GM15510 (cell line): ENCODE data around the gene SBK2.
A peak's percentile ranks its signal among the peaks of the same experiment; 100 is the strongest.

ENCODE experiments used
- POLR2A ChIP-seq: IDR thresholded peaks from 3 replicates; pipeline ENCODE4 v1.6.1; 2011; ENCODE audit warnings: borderline replicate concordance; ENCODE audit not compliant: insufficient read length; ENCODE audit errors: extremely low read depth

The SBK2 gene, protein sequence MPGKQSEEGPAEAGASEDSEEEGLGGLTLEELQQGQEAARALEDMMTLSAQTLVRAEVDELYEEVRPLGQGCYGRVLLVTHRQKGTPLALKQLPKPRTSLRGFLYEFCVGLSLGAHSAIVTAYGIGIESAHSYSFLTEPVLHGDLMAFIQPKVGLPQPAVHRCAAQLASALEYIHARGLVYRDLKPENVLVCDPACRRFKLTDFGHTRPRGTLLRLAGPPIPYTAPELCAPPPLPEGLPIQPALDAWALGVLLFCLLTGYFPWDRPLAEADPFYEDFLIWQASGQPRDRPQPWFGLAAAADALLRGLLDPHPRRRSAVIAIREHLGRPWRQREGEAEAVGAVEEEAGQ

DNA sequence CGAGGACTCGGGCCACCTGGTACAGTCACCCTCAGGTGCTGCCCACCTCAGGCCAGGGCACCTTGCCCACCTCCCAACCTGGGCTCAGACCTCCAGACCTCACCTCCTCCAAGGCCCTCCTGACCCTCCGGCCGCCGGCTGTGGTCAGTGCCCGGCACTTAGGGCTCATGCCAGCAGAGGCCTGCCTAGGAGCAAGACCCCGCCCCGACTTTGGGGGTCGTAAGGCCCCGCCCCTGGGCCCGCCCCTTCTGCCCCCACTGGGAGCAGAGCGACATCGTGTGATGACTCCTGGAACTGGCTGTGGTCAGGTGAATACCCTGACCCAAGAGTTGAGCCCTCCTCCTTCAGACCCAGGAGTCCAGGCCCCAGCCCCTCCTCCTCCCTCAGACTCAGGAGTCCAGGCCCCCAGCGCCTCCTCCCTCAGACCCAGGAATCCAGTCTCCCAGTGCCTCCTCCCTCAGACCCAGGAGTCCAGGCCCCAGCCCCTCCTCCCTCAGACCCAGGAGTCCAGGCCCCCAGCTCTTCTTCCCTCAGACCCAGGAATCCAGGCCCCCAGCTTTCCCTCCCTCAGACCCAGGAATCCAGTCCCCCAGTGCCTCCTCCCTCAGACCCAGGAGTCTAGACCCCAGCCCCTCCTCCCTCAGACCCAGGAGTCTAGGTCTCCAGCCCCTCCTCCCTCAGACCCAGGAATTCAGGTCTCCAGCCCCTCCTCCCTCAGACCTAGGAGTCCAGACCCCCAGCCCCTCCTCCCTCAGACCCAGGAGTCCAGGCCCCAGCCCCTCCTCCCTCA, at the start of gene SBK2:
TSS of gene SBK2 (minus strand) at position 183 of the 790 bp plus-strand sequence. CDS start 839 bp downstream, outside the sequence.
- no peak for TF ChIP-seq POLR2A

DNA sequence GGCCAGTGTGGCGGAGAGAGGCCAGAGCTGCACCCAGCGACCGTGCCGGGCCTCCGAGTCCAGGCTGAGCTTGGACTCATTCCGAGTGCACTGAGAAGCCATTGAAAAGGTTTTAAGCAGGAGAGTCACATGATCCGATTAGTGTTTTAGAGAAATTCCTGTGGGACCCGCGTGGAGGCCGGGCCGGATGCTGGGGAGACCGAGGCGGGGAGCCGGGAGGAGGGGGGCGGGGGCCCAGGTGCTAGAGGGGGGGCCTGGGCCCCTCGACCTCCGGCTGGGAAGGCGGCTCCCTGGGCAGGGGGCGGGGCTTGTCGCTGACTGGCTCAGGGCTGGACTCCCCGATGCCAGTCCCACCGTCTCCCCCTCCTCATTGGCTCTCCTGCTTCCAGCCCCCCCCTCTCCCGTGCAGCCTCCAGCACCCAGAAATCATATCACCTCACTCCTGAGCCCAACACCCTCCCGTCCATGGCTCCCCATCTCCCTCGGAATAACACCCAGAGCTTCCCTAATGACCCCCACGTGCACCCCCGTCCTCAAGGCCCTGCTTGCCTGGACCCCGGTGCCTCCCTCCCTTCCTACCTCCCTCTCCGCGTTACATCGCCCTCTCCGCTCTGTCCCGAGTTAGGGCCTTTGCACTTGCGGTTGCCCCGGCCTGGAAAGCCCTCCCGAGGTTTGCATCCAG, 48.9 kb upstream of the SBK2 start:
- no peak for TF ChIP-seq POLR2A

DNA sequence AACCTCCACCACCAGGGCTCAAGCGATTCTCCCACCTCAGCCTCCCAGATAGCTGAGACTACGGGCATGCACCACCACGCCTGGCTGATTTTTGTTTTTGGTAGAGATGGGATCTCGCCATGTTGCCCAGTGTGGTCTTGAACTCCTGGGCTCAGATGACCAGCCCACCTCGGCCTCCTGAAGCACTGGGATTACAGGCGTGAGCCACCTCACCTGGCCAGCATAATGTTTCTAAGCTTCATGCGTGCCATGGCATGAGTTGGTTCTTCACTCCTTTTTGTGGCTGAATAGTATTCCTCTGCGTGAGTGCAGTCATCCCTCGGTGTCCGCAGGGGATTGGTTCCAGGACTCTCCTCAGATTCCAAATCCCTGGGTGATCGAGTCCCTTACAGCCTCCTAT, 47.9 kb upstream of the SBK2 start:
- no peak for TF ChIP-seq POLR2A

DNA sequence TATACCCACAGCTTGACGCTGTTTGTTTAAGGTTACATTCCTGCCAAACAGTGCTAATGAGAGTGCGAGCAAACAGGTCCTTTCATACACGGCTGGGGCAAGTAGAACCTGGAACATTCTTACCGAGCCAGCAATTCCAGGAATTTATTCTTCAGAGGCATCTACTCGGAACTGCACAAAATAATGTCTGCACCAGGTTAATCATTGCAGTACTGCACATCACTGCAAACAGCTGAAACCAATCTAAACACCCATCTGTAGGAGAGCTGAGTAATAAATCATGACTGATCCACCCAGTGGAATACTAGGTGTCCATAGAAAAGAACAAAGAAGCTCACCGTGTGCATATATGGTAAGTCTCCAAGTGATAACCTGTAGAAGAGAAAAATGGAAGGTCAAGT, 44.9 kb upstream of the SBK2 start:
- no peak for TF ChIP-seq POLR2A

DNA sequence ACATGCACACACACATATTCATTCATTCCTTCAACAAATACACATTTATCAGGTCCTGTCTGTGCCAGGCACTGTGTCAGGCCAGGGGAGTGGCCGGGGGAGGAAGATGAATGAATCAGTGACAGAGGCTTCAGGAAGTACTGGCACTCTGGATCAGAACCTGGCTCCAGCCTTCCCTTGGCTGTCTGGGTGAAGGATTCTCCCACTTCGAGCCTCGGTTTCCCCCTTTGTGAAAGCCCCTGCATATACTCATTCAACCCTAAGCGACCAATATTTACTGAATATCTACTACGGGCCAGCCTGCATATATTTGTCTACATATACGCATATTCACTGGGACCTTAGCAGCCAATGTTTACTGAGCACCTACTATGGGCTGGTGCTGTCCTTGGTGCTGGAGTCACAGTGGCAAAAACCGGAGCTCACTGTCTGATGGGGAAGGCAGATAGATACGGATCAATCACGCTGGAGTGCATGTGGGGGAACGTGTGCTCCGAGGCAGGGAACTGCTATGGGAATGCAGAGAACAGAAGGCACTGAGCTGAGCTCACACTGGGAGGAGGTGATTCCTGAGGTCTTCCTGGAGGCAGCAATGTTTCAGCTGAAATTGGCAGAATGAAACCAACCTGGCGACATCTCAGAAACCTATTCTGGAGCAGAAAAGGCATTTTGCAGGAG, 44.4 kb upstream of the SBK2 start:
- TF ChIP-seq POLR2A = no peak

DNA sequence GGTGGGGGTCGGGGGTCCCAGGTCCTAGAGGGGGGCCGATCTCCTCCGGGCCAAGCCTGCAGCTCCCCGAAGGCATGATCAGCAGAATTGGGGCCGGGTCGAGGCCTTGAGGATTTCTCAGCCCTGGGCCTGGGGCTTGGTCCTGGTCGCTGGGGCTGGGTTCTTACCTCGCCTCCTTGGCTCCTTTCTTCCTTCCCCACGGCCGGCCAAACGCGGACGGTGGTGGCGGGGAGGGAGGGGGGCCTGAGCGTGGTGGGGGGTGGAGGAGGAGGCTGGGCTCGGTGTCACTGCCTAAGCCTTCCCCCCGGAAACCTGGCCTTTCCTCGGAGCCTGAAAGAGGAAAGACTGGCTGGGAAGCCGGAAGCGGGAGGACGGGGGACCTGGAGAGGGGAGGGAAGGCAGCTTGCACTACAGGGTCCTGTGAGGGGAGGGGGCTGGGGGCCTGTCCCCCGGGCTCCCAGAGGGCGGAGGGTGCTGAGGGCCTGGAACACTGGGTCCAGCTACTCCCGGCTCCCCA, 43.8 kb upstream of the SBK2 start, which contains the start of gene ZNF579:
TSS of gene ZNF579 (minus strand) at position 221 of the 517 bp plus-strand sequence. CDS start 1,209 bp downstream, outside the sequence.
- peak; percentile 48 for TF ChIP-seq POLR2A

DNA sequence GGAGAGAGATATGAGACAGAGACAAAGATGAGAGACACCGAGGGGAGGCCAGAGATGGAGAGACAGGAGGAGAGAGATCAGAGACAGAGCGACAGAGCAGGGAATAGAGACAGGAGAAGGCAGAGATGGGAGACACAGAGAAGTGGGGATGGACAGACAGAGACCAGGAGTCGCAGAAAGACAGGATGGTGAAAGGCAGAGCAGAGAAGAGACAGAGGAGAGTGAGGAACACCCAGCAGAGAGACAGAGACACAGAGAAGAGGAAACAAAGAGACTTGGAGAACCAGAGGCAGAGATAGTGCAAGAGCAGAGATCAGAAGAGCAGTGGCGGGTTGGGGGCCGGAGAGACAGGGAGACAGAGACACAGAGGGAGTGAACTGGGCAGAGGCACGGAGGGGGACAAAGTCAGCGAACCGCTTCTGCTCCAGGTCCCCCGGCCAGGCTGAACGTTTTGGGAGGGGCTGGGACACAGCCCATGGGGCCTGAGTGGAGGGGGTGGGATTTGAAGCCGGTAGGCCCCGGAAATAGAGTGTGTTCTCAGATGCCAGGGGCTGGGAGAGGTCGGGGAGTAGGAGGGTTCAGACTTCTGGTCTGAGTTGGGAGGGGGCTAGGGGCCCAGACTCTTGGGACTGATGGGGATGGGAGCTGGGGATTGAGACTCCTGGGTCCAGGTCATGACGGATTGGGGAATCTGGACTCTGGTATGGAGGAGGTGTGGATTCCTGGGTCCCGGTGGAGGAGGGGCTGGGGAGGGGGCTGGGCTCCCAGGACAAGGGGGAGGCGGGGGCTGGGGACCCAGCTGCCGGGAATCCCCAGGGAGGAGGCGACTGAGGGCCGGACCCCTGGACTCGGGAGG, 43.1 kb upstream of the SBK2 start:
- TF ChIP-seq POLR2A = no peak

DNA sequence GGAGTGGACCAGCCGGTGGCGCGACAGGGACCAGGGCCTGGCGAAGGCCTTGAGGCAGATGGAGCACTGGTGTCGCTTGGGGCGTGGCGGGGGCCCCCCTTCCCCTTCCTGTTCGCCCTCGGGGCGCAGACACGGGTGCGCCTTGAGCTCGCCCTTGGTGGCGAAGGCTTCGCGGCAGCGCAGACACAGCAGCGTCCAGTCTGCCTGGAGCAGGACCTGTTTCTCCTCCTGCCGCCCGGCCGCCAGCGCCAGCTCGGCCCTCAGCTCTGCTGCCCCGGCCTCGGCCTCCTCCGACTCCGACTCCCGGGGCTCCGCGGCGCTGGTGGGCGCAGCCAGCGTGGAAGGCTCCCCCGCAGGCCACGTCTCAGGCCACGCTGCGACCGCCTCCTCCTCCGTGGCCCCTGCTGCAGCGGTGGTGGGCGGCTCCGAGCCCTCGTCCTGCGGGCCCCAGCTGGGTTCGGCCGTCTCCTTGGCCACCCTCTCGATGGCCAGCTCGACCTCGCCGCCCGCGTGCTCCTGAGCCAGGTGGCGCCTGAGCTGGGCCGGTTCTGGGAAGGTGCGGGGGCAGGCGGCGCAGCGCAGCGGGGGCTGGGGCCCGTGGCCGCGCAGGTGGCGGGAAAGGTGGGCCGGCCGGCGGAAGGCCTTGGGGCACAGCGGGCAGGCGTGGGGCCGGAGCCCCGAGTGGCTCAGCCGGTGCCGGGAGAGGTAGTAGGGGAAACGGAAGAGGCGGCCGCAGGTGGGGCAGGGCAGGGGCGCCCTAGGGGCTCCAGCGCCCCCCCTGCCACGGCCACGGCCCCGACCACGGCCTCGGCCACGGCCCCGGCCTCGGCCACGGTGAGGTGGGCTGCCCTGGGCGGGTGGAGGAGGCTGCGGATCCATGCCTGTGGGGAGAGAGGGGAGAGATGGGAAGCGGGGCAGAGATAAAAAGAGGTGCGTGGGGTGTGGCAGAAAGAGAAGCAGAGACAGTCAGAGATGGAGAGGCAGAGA, 42.1 kb upstream of the SBK2 start:
- no peak for TF ChIP-seq POLR2A

DNA sequence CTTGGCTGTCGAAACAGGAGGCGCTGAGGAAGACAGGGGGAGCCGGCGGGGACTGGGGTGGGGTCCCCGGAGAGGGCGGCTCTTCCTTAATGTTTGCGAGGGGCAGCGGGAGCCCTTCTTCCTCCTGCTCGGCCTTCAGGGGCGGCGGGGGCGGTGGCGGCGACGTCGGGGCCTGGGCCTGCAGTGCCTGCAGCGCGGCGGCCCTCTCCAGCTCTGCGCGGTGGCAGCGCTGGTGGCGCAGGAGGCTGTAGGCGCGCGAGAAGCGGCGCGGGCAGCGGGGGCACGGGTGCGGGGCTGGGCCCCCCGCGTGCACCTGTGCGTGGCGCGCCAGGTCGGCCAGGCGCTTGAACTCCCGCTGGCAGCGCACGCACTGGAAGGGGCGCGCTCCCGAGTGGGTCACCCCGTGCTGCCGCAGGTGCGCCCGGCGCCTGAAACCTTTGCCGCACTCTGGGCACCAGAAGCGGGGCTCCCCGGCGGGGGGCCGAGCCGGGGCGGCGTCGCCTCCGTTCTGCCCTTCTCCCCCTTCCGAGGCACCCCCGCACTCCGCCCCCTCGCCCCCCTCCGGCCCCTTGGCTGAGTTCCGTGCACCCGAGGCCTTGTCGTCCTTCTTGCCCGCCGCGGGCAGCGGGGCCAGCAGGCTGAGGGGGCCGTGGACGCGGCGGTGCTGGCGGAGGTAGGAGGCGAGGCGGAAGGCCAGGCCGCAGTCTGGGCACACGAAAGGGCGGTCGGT, 41.3 kb upstream of the SBK2 start:
- TF ChIP-seq POLR2A = no peak

DNA sequence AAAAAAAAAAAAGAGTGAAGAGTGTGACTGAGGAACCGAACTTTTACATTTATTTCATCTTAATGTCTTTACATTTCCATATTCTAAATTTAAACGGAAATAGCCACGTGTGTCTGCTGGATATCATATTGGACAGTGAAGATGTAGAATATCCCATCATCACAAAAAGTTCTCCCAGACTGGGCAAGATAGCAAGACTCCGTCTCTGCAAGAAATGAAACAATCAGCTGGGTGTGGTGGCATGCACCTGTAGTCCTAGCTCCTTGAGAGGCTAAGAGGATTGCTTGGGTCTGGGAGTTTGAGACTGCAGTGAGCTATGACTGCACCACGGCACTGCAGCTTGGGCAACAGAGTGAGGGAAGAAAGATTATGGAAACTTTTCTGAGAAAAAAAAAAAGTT, 39.8 kb upstream of the SBK2 start:
- no peak for TF ChIP-seq POLR2A

DNA sequence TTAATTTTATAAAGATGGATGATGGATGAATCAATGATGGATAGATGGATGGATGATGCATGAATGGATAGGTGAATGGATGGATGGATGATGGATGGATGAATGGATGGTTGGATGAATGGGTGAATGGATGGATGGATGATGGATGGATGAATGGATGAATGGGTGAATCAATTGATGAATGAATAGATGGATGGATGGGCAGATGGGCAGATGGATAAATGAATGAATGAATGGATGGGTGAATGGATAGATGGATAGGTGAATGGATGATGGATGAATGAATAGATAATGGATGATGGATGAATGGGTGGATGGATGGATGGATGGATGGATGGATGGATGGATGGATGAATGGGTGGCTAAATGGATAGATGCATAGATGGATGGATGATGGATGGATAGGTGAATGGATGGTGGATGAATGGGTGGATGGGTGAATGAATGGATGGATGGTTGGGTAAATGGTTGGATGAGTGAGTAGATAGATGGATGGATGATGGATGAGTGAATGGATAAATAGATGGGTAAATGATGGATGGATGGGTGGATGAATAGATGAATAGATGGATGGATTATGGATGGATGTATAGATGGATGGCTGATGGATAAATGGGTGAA, 30.9 kb upstream of the SBK2 start:
- TF ChIP-seq POLR2A = no peak

DNA sequence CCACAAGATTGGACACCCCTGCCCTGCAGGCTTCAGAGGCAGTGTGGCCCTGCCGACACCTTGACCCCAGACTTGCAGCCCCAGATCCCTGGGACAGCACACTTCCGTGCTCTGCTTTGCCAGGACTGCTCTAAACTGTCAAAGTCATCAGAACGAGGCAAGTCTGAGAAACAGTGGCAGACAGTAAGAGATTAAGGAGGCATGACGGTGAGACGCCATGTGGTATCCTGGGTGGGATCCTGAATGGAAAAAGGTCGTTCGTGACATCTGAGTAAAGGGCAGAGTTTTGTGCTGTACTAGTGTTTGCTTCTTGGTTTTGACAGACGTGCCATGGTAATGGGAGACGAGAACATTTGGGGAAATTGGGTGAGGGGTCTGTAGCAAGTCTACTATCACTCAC, 29.9 kb upstream of the SBK2 start:
- TF ChIP-seq POLR2A = no peak

DNA sequence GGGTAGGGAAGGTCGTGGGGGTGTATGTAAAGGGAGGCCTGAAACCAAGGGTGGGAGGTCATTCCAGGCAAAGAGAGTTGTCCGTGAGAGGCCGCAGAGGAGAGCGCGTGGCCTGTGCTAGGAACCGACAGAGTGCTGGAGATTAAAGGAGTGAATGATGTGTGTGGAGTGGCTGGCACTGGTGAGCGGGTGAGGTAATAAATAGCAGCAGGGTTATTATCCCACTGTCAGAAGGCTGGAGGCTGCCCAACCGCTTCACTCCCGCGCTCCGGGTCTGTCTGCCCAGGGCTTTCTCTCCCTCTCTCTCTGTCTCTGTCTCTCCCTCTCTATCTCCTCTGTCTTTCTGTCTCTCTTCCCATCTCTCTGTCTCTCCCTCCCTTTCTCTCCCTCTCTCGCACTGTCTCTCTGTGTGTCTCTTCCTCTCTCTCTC, 26.3 kb upstream of the SBK2 start:
- TF ChIP-seq POLR2A = no peak
